ENCODE data around the gene TTC31. TPM values are rescaled to one million over a fixed set of nuclear protein-coding genes. Genes with fewer than 3 reads are reported as not detected.

TTC31 gene
- total and polyA plus RNA-seq, 4 donors = 9.9 to 26.4 (median 15.8) TPM

DNA sequence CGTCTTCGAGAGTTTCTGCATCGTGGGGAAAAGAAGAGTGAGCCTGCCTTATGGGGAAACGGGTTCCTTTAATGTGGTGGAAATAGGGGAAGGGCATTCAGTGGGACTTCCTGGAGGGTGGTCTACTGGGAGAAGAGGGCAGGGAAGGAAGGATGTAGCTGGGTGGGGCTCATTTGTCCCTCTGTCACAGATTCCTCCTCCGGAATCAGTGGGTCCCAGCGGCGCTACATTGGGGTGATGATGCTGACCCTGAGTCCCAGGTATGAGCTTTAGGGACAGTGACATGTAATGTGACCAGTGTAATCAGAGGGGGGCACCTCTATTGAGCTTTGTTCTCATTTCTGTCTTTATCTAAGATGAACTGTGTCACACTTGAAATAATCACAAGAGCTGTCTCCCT is 48.8 kb downstream of the TTC31 start:
- no peak for TF ChIP-seq NR2F2 (IDR thresholded peaks at IDR 0.05)
- no peak for TF ChIP-seq HNF4A (conservative IDR thresholded peaks at IDR 0.05)
- no peak for TF ChIP-seq SP1 (IDR thresholded peaks at IDR 0.05)
- TF ChIP-seq TAF1 (conservative IDR thresholded peaks at IDR 0.05) = no peak
- no peak for TF ChIP-seq GABPA (IDR thresholded peaks at IDR 0.05 in 1 of 2, conservative IDR thresholded peaks at IDR 0.05 in 1 of 2)
- no peak for TF ChIP-seq FOXA1 (IDR thresholded peaks at IDR 0.05)
- no peak for TF ChIP-seq EGR1 (IDR thresholded peaks at IDR 0.05; ENCODE audit: low read depth in 2 of 2)
- no peak overlapping the region for H3K27ac ChIP-seq (ENCODE audit: low read depth in 1 of 2, low read length in 2 of 2)
- no peak overlapping the region for H3K4me3 ChIP-seq (ENCODE audit: low read depth in 1 of 3, low read length in 3 of 3)
- no peak for DNase-seq (ENCODE audit: low spot score)
- peaks cover 8 to 26% (median 19%) of the 10 kb centered on the region in 4 donors for H3K4me1 ChIP-seq (ENCODE audit: control insufficient read depth in 4 of 4, insufficient read depth in 4 of 4, low read length in 3 of 4)
- peaks cover 5 to 15% (median 7%) of the 10 kb centered on the region in 4 donors for H3K36me3 ChIP-seq (ENCODE audit: control insufficient read depth in 4 of 4, insufficient read depth in 3 of 4, low read depth in 1 of 4, low read length in 3 of 4)
- H3K9ac ChIP-seq (ENCODE audit: low read depth in 1 of 2, low read length in 2 of 2) = no peak overlapping the region
- WGBS = 89% methylated on average over 7 of the region's 7 CpGs
- H3K9me3 ChIP-seq (ENCODE audit: control insufficient read depth in 4 of 4, low read length in 3 of 4) = no peaks in the 10 kb centered on the region
- H3K27me3 ChIP-seq (ENCODE audit: control insufficient read depth in 4 of 4, insufficient read depth in 4 of 4, low read length in 3 of 4) = no peaks in the 10 kb centered on the region

DNA sequence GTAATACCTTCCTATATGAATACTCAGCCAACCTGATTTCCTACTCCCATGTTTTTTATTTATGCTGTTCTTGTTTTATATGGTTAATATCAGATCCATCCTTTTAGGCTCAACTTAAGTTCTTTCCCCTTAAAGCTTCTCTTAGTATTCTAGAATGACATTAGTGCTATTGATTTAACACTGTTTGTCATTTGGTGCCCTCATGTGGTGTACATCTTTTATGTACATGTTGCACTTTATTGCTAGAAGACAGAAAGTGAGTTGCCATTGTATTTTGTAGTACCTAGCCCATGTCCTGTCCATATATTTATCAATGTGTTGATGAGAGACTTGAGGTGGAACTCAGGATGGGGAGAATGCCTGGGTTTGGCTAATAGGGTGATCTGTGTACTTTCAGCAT is 49.3 kb downstream of the TTC31 start:
- Histone ChIP-seq H3K27me3 (ENCODE audit: control insufficient read depth in 4 of 4, insufficient read depth in 4 of 4, low read length in 3 of 4) (no peaks in the 10 kb centered on the region), H3K27ac (ENCODE audit: low read depth in 1 of 2, low read length in 2 of 2) (no peak overlapping the region), H3K4me1 (ENCODE audit: control insufficient read depth in 4 of 4, insufficient read depth in 4 of 4, low read length in 3 of 4) (peaks cover 8 to 26% (median 19%) of the 10 kb centered on the region in 4 donors), H3K9me3 (ENCODE audit: control insufficient read depth in 4 of 4, low read length in 3 of 4) (no peaks in the 10 kb centered on the region), H3K4me3 (ENCODE audit: low read depth in 1 of 3, low read length in 3 of 3) (no peak overlapping the region), H3K9ac (ENCODE audit: low read depth in 1 of 2, low read length in 2 of 2) (no peak overlapping the region), H3K36me3 (ENCODE audit: control insufficient read depth in 4 of 4, insufficient read depth in 3 of 4, low read depth in 1 of 4, low read length in 3 of 4) (peaks cover under 1 to 10% (median 3%) of the 10 kb centered on the region in 4 donors)
- DNase-seq (ENCODE audit: low spot score) = no peak
- TF ChIP-seq, protein P1, sequence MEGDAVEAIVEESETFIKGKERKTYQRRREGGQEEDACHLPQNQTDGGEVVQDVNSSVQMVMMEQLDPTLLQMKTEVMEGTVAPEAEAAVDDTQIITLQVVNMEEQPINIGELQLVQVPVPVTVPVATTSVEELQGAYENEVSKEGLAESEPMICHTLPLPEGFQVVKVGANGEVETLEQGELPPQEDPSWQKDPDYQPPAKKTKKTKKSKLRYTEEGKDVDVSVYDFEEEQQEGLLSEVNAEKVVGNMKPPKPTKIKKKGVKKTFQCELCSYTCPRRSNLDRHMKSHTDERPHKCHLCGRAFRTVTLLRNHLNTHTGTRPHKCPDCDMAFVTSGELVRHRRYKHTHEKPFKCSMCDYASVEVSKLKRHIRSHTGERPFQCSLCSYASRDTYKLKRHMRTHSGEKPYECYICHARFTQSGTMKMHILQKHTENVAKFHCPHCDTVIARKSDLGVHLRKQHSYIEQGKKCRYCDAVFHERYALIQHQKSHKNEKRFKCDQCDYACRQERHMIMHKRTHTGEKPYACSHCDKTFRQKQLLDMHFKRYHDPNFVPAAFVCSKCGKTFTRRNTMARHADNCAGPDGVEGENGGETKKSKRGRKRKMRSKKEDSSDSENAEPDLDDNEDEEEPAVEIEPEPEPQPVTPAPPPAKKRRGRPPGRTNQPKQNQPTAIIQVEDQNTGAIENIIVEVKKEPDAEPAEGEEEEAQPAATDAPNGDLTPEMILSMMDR (IDR thresholded peaks at IDR 0.05; ENCODE audit: low read depth, low read length, missing input control) = peak; percentile 50
- TF ChIP-seq HNF4G (IDR thresholded peaks at IDR 0.05) (no peak), RAD21 (IDR thresholded peaks at IDR 0.05) (peak; percentile 87 to 89), GABPA (IDR thresholded peaks at IDR 0.05 in 1 of 2, conservative IDR thresholded peaks at IDR 0.05 in 1 of 2) (peak in 1 of 2 donors; percentile 16), FOXA2 (IDR thresholded peaks at IDR 0.05) (peak; percentile 37)

DNA sequence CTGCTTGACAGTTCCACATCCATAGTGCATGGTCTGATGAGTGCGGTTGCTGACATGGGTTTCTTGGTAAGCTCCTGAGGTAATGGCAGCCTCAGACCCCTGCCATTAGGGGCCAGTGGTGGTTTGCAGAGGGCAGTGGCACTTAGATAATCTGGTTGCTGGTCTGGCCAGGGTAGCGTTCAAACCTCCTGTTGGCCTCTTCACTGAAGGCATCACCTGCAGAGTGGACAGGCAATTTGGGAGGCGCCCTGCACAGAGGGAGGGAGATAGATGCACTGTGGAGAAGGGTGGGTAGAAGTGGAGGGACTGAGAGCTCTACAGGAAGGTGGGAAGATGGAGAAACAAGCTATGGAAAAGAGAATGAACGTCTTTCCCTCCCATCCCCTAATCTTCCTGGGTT is 50.6 kb downstream of the TTC31 start:
- Histone ChIP-seq H3K4me1 (ENCODE audit: control insufficient read depth in 4 of 4, insufficient read depth in 4 of 4, low read length in 3 of 4) (peaks cover 4 to 17% (median 13%) of the 10 kb centered on the region in 4 donors), H3K27me3 (ENCODE audit: control insufficient read depth in 4 of 4, insufficient read depth in 4 of 4, low read length in 3 of 4) (no peaks in the 10 kb centered on the region), H3K9ac (ENCODE audit: low read depth in 1 of 2, low read length in 2 of 2) (no peak overlapping the region), H3K36me3 (ENCODE audit: control insufficient read depth in 4 of 4, insufficient read depth in 3 of 4, low read depth in 1 of 4, low read length in 3 of 4) (peaks cover 0 to 6% (median 0%) of the 10 kb centered on the region in 4 donors), H3K4me3 (ENCODE audit: low read depth in 1 of 3, low read length in 3 of 3) (no peak overlapping the region), H3K27ac (ENCODE audit: low read depth in 1 of 2, low read length in 2 of 2) (no peak overlapping the region), H3K9me3 (ENCODE audit: control insufficient read depth in 4 of 4, low read length in 3 of 4) (no peaks in the 10 kb centered on the region)
- WGBS = 86% methylated on average over 4 of the region's 4 CpGs
- no peak for TF ChIP-seq YY1 (IDR thresholded peaks at IDR 0.05)
- TF ChIP-seq RXRA (IDR thresholded peaks at IDR 0.05) = no peak
- TF ChIP-seq EGR1 (IDR thresholded peaks at IDR 0.05; ENCODE audit: low read depth in 2 of 2) = no peak
- TF ChIP-seq, protein P2, sequence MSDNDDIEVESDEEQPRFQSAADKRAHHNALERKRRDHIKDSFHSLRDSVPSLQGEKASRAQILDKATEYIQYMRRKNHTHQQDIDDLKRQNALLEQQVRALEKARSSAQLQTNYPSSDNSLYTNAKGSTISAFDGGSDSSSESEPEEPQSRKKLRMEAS (IDR thresholded peaks at IDR 0.05) = no peak
- TF ChIP-seq HNF4G (IDR thresholded peaks at IDR 0.05) = no peak
- TF ChIP-seq RAD21 (IDR thresholded peaks at IDR 0.05) = no peak
- TF ChIP-seq FOXA1 (IDR thresholded peaks at IDR 0.05) = no peak
- no peak for DNase-seq (ENCODE audit: low spot score)
